Liver (tissue), 9 donors: ENCODE measurements around the gene KRTAP10-7. TPM values are rescaled to one million over a fixed set of nuclear protein-coding genes. Genes with fewer than 3 reads are reported as not detected.
"Not testable (repeated sequence)": the region's sequence is repeated elsewhere in the genome, so short reads cannot be mapped to it uniquely, and the experiment has no call there.

Experiments used
- DNase-seq: peaks from one replicate; pipeline ENCODE4 v3.0.0-alpha.2; 2017; ENCODE audit warnings: low spot score
- H3K27ac ChIP-seq, 2 donors: one replicate each; pipeline ENCODE4 v1.7.0; 2013; ENCODE audit warnings: inconsistent platforms in 2 of 2, low read length in 2 of 2, control low read depth in 1 of 2, low read depth in 1 of 2, mild to moderate bottlenecking in 1 of 2
- H3K27me3 ChIP-seq, 4 donors: one replicate each; pipeline versions ENCODE4 v1.6.1 to v1.7.0; 2013; ENCODE audit warnings: low read length in 3 of 4, inconsistent platforms in 1 of 4, mild to moderate bottlenecking in 1 of 4, moderate library complexity in 1 of 4; ENCODE audit not compliant: control insufficient read depth in 4 of 4, insufficient read depth in 4 of 4
- H3K36me3 ChIP-seq, 4 donors: one replicate each; pipeline versions ENCODE4 v1.6.1 to v1.7.0; 2013; ENCODE audit warnings: low read length in 3 of 4, mild to moderate bottlenecking in 3 of 4, low read depth in 1 of 4, moderate library complexity in 1 of 4; ENCODE audit not compliant: control insufficient read depth in 4 of 4, insufficient read depth in 3 of 4
- H3K4me1 ChIP-seq, 4 donors: one replicate each; pipeline versions ENCODE4 v1.6.1 to v1.7.0; 2013; ENCODE audit warnings: low read length in 3 of 4, mild to moderate bottlenecking in 3 of 4, moderate library complexity in 1 of 4; ENCODE audit not compliant: control insufficient read depth in 4 of 4, insufficient read depth in 4 of 4
- H3K4me3 ChIP-seq, 3 donors: one replicate each; pipeline versions ENCODE4 v1.6.1 to v1.7.0; 2013; ENCODE audit warnings: low read length in 3 of 3, control low read depth in 1 of 3, low read depth in 1 of 3, mild to moderate bottlenecking in 1 of 3
- H3K9ac ChIP-seq, 2 donors: one replicate each; pipeline ENCODE4 v1.7.0; 2013; ENCODE audit warnings: low read length in 2 of 2, mild to moderate bottlenecking in 2 of 2, moderate library complexity in 2 of 2, control low read depth in 1 of 2, low read depth in 1 of 2
- H3K9me3 ChIP-seq, 4 donors: one replicate each; pipeline versions ENCODE4 v1.6.1 to v1.7.0; 2013; ENCODE audit warnings: low read length in 3 of 4; ENCODE audit not compliant: control insufficient read depth in 4 of 4
- EGR1 ChIP-seq, 2 donors: IDR thresholded peaks; 2 replicates each; pipeline ENCODE4 v1.6.1; 2016 to 2018; ENCODE audit warnings: antibody characterized with exemption in 2 of 2, low read depth in 2 of 2
- FOXA1 ChIP-seq: IDR thresholded peaks from 2 replicates; pipeline ENCODE4 v1.6.1; 2016; ENCODE audit warnings: antibody characterized with exemption
- FOXA2 ChIP-seq: IDR thresholded peaks from 2 replicates; pipeline ENCODE4 v1.6.1; 2016; ENCODE audit warnings: antibody characterized with exemption
- GABPA ChIP-seq, 2 donors: IDR thresholded peaks in 1 of 2; conservative IDR thresholded peaks in 1 of 2; 2 replicates each; pipeline ENCODE4 v1.6.1; 2016; ENCODE audit warnings: antibody characterized with exemption in 2 of 2, mild to moderate bottlenecking in 1 of 2, moderate library complexity in 1 of 2
- HNF4G ChIP-seq: IDR thresholded peaks from 2 replicates; pipeline ENCODE4 v1.6.1; 2016; ENCODE audit warnings: antibody characterized with exemption
- NR2F2 ChIP-seq: IDR thresholded peaks from 2 replicates; pipeline ENCODE4 v1.6.1; 2016; ENCODE audit warnings: antibody characterized with exemption
- RAD21 ChIP-seq, 2 donors: IDR thresholded peaks; 2 replicates each; pipeline ENCODE4 v1.6.1; 2016; ENCODE audit warnings: antibody characterized with exemption in 2 of 2, mild to moderate bottlenecking in 2 of 2
- RXRA ChIP-seq, 2 donors: IDR thresholded peaks; 2 replicates each; pipeline ENCODE4 v1.6.1; 2017 to 2018; ENCODE audit warnings: antibody characterized with exemption in 2 of 2, mild to moderate bottlenecking in 1 of 2
- TAF1 ChIP-seq: conservative IDR thresholded peaks from 2 replicates; pipeline ENCODE4 v1.6.1; 2016; ENCODE audit warnings: antibody characterized with exemption, mild to moderate bottlenecking
- YY1 ChIP-seq: IDR thresholded peaks from 2 replicates; pipeline ENCODE4 v1.6.1; 2016; ENCODE audit warnings: antibody characterized with exemption, mild to moderate bottlenecking
- WGBS: extraction: QIAGEN DNeasy Blood & Tissue Kit; methylation state at CpG from one replicate; pipeline ENCODE4 v1.1.7; 2013; 5-methylcytosine and 5-hydroxymethylcytosine counted together
- polyA plus RNA-seq, 2 donors: library from polyadenylated mRNA; stranded (reverse) in 1 of 2; unstranded in 1 of 2; fragments of 200-250 nt in 1 of 2; fragments of >200 nt in 1 of 2; fragmentation: Nextera tagmentation in 1 of 2; extraction: Ambion mirVana in 1 of 2; gene quantifications; one replicate each; pipeline versions ENCODE4 v1.2.1 to v1.2.3, GENCODE V29; 2013 to 2015
- total RNA-seq, 2 donors: library from RNA; depleted of rRNA; stranded (reverse); fragments of >200 nt; gene quantifications; one replicate each; pipeline ENCODE4 v1.2.3, GENCODE V29; 2014
- TF ChIP-seq, protein P1 (sequence below): fragments of 150-350 bp; IDR thresholded peaks from 2 replicates; pipeline ENCODE4 v1.5.1; 2017; ENCODE audit warnings: improper control_type of control experiment, low read depth, low read length; ENCODE audit not compliant: missing input control
- TF ChIP-seq, protein P2 (sequence below): IDR thresholded peaks from 2 replicates; pipeline ENCODE4 v1.6.1; 2016; ENCODE audit warnings: antibody characterized with exemption, mild to moderate bottlenecking
- TF ChIP-seq, protein P3 (sequence below): IDR thresholded peaks from 2 replicates; pipeline ENCODE4 v1.6.1; 2016; ENCODE audit warnings: antibody characterized with exemption
- TF ChIP-seq, protein P4 (sequence below): IDR thresholded peaks from 2 replicates; pipeline ENCODE4 v1.6.1; 2016; ENCODE audit warnings: antibody characterized with exemption
- donor health status: healthy.
- donor health status: healthy.
- donor health status: healthy.
- donor health status: healthy.
- donor health status: healthy.

KRTAP10-7 gene
- total and polyA plus RNA-seq, 4 donors, result not detected

DNA sequence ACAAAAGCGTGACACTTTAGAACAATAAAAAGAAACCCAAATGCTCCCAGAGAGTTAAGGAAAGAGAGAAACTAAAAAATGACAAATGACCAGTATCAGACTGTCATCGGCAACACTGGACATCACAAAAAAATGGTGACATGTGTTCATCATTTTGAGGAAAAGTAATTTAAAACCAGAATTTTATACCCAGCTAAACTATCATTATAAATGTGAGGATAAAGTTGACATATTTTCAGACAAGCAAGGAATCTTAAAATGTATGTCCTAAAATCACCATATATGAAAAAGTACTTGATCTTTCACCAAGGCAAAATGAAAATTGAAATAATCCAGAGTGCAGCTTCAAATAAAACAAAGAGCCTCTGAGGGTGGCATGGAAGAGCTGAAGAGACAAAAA lies 44.5 kb downstream of the KRTAP10-7 start:
- DNase-seq, result no peak
- WGBS, result 42% methylated on average over 2 of the region's 2 CpGs
- no peak overlapping the region for H3K27ac ChIP-seq
- H3K9me3 ChIP-seq, result peaks cover 0 to 11% (median 4%) of the 10 kb centered on the region in 4 donors
- H3K4me3 ChIP-seq, result no peak overlapping the region
- no peaks in the 10 kb centered on the region for H3K36me3 ChIP-seq
- H3K4me1 ChIP-seq, result no peaks in the 10 kb centered on the region
- no peaks in the 10 kb centered on the region for H3K27me3 ChIP-seq
- no peak overlapping the region for H3K9ac ChIP-seq
- TF ChIP-seq FOXA1 (no peak), FOXA2 (no peak), RXRA (IDR thresholded peaks at IDR 0.05) (no peak), GABPA (IDR thresholded peaks at IDR 0.05 in 1 of 2, conservative IDR thresholded peaks at IDR 0.05 in 1 of 2) (no peak), NR2F2 (no peak), EGR1 (IDR thresholded peaks at IDR 0.05; ENCODE audit: low read depth in 2 of 2) (no peak), RAD21 (IDR thresholded peaks at IDR 0.05) (no peak), YY1 (no peak), HNF4G (no peak), TAF1 (no peak)
- TF ChIP-seq, protein P1, sequence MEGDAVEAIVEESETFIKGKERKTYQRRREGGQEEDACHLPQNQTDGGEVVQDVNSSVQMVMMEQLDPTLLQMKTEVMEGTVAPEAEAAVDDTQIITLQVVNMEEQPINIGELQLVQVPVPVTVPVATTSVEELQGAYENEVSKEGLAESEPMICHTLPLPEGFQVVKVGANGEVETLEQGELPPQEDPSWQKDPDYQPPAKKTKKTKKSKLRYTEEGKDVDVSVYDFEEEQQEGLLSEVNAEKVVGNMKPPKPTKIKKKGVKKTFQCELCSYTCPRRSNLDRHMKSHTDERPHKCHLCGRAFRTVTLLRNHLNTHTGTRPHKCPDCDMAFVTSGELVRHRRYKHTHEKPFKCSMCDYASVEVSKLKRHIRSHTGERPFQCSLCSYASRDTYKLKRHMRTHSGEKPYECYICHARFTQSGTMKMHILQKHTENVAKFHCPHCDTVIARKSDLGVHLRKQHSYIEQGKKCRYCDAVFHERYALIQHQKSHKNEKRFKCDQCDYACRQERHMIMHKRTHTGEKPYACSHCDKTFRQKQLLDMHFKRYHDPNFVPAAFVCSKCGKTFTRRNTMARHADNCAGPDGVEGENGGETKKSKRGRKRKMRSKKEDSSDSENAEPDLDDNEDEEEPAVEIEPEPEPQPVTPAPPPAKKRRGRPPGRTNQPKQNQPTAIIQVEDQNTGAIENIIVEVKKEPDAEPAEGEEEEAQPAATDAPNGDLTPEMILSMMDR, result no peak
- TF ChIP-seq, protein P2, sequence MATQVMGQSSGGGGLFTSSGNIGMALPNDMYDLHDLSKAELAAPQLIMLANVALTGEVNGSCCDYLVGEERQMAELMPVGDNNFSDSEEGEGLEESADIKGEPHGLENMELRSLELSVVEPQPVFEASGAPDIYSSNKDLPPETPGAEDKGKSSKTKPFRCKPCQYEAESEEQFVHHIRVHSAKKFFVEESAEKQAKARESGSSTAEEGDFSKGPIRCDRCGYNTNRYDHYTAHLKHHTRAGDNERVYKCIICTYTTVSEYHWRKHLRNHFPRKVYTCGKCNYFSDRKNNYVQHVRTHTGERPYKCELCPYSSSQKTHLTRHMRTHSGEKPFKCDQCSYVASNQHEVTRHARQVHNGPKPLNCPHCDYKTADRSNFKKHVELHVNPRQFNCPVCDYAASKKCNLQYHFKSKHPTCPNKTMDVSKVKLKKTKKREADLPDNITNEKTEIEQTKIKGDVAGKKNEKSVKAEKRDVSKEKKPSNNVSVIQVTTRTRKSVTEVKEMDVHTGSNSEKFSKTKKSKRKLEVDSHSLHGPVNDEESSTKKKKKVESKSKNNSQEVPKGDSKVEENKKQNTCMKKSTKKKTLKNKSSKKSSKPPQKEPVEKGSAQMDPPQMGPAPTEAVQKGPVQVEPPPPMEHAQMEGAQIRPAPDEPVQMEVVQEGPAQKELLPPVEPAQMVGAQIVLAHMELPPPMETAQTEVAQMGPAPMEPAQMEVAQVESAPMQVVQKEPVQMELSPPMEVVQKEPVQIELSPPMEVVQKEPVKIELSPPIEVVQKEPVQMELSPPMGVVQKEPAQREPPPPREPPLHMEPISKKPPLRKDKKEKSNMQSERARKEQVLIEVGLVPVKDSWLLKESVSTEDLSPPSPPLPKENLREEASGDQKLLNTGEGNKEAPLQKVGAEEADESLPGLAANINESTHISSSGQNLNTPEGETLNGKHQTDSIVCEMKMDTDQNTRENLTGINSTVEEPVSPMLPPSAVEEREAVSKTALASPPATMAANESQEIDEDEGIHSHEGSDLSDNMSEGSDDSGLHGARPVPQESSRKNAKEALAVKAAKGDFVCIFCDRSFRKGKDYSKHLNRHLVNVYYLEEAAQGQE, result no peak
- TF ChIP-seq, protein P3, sequence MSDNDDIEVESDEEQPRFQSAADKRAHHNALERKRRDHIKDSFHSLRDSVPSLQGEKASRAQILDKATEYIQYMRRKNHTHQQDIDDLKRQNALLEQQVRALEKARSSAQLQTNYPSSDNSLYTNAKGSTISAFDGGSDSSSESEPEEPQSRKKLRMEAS, result no peak
- TF ChIP-seq, protein P4, sequence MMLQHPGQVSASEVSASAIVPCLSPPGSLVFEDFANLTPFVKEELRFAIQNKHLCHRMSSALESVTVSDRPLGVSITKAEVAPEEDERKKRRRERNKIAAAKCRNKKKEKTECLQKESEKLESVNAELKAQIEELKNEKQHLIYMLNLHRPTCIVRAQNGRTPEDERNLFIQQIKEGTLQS, result no peak

DNA sequence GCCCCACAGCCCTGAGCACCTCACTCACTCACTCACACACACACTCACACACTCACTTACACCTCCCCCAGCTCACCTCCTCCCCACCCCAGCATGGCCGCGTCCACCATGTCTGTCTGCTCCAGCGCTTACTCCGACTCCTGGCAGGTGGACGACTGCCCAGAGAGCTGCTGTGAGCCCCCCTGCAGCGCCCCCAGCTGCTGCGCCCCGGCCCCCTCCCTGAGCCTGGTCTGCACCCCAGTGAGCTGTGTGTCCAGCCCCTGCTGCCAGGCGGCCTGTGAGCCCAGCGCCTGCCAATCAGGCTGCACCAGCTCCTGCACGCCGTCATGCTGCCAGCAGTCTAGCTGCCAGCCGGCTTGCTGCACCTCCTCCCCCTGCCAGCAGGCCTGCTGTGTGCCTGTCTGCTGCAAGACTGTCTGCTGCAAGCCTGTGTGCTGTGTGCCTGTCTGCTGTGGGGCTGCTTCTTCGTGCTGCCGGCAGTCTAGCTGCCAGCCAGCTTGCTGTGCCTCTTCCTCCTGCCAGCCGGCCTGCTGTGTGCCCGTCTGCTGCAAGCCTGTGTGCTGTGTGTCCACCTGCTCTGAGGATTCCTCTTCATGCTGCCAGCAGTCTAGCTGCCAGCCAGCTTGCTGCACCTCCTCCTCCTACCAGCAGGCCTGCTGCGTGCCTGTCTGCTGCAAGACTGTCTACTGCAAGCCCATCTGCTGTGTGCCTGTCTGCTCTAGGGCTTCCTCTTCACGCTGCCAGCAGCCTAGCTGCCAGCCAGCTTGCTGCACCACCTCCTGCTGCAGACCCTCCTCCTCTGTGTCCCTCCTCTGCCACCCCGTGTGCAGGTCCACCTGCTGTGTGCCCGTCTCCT lies 46.2 kb downstream of the KRTAP10-7 start, which contains the start of gene KRTAP10-11:
Gene KRTAP10-11, plus strand, starts transcription at position 49 of the 856 bp plus-strand sequence. Its CDS starts 45 bp downstream, at position 94.
- DNase-seq, H3K27me3 ChIP-seq, H3K36me3 ChIP-seq, H3K4me1 ChIP-seq, H3K4me3 ChIP-seq, H3K9ac ChIP-seq, H3K27ac ChIP-seq: not testable (repeated sequence)
- 76% methylated on average over 21 of the region's 21 CpGs for WGBS
- peaks cover 0 to 11% (median 3%) of the 10 kb centered on the region in 4 donors for H3K9me3 ChIP-seq
